Body of pancreas (tissue), 4 donors: Measurements from ENCODE around the gene AP1M2.

Experiments used
- CTCF ChIP-seq, 7 experiments: fragments of 450-650 bp in 4 of 7; fragments of 200-600 bp in 3 of 7; sonication (generic) in 3 of 7; IDR thresholded peaks; one replicate each; pipeline ENCODE4 v1.5.1; 2016 to 2019; ENCODE audit warnings: antibody characterized with exemption in 7 of 7
- POLR2A ChIP-seq, 3 donors: fragments of 450-650 bp; IDR thresholded peaks; one replicate each; pipeline ENCODE4 v1.6.1; 2016; ENCODE audit warnings: antibody characterized with exemption in 3 of 3, mild to moderate bottlenecking in 2 of 3

GRCh38 chr19:10537668-10538067 lies 49.4 kb downstream of the AP1M2 start:
- TF ChIP-seq CTCF (IDR thresholded peaks at IDR 0.05) = no peak
- TF ChIP-seq POLR2A (IDR thresholded peaks at IDR 0.05) = no peak
